HG03460 (cell line): ENCODE data around the gene KIF26B.
"Not testable (repeated sequence)": the region's sequence is repeated elsewhere in the genome, so short reads cannot be mapped to it uniquely, and the experiment has no call there.

Source experiments
- ATAC-seq: cut with Tn5 transposase; IDR thresholded peaks from one replicate; pipeline ENCODE4 v1.9.1; 2021; ENCODE audit not compliant: unreplicated experiment

Gene KIF26B

DNA sequence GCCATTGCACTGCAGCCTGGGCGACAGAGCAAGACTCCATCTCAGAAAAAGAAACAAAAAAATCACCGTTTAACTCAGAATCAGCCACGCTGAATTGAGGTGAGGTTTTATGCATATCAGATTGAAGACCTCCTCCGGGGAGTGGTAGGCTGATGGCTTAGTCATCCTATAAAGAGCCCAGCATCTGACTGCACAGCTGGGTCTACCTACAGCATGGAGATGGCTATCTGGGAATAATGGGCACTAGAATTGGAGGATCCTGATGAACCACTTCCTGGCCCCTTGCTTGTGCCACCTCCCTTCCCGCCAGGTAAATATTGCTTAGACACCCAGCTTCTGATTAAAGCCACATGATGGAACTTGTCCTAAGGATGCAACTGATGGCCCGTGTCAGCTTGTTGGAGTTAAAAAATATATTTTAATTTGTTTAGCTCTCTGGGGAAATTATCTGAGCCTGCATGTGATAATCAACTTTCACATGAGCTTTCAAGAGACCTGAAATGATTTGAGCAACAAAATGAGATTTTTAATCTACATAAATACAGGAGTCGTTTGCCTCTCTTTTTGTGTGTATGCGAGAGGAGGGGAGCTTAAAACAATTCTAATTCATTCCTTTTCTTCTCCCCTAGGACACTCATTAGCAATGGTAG, 157.2 kb downstream of the KIF26B start:
- no peak for ATAC-seq

DNA sequence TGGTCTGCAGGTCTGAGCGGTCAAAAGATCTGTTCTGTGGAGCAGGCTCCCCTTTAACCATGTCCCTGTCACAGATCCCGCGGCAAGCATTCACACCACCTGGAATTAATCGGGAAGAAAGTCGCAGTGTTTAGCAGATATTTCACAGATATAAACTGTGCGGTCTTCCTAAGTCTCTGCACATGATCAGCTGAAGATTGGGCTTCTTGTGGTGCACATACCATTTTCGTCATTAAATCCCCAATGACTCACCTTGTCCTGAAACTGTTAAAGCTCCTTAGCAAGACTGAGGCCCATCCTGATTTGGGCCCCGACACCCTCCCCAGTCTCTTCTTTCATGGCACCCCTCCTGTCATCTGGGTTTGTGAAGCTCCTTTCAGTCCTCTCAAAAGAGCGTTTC, 158.8 kb downstream of the KIF26B start:
- ATAC-seq, result no peak

DNA sequence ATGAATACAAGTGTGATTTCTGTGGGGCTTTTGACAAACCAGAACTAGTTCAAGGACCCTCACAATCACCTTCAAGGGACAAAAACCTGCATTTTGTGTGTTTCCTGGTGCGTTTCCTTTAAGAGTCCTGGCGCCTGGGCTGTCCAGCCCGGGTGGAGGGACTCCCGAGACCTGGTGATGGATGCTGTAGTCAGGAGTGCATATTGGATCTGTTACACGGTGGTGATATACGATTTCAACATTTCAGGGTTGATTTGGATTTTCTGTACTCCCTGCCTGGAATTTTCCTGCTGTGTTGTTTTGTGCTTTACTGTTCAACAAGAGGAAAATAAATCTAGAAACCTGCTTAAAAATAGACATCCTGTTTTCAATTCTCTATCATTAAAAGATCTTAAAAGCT, 162.0 kb downstream of the KIF26B start:
- no peak for ATAC-seq

DNA sequence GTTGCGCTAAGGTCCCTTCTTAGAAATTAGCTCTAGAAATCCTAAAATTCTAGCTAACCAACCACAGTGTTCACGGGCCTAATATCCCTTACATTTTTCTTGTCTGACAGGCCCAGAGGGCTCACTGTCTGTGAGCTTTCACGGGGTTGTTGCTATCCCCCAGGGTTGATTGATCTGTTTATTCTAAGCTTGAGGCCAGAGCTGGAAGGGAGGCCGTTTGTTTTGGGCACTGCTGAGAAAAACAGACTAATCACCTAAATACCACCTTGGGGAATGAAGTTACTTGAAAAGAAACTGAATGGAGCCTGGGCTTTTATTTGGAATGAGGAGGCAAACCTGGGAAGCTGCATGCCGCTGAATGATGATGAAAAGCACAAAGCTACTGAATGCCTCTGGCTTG, 162.4 kb downstream of the KIF26B start:
- no peak for ATAC-seq

DNA sequence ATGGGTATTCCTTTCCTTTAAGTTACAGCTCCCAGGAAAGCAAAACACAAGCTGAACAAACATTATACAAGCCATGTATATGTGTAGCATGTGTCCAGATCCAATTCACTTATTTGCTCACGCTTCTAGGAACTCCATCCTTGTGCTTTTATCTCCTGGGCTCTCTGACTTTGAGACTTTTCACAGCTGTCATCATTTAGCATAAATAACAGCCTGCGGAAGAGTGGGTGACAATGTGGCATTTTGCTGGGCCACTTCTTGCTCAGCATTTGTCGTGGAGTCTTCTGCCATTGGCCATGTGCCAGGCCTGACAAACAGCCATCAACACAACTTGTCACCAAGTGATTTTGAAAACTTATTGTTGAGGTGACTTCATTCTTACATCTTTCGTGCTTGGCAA, 164.3 kb downstream of the KIF26B start:
- ATAC-seq, result no peak

DNA sequence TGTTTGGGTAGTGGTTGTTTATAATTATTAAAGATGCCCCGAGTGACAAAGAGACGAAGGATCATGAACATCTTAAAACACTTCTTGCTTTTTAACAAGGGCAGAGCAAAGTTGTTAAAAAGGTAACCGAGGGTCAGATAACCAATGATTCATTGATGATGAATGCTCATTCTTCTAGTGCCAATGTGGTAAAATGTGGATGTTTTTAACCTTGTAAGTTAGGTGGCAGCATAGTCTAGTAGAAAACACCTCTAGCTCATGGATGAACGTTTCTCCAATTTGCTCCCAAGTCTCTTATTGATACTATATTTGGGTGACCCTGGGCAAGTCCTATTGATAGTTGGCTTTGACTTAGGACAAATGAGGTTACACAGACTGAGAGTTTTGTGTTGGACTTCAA, 167.9 kb downstream of the KIF26B start:
- no peak for ATAC-seq

DNA sequence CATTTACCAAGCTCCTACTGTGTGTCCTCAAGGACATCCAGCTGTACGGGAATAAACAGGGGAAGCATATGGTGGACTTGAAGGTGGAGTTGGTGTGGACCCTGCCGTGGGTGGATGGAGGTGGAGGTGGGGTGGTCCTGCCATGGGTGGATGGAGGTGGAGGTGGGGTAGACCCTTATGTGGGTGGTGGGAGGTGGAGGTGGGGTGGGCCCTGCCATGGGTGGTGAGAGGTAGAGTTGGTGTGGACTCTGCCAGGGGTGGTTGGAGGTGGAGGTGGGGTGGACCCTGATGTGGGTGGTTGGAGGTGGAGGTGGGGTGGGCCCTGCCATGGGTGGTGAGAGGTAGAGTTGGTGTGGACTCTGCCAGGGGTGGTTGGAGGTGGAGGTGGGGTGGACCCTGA, 169.0 kb downstream of the KIF26B start:
- ATAC-seq, result not testable (repeated sequence)

DNA sequence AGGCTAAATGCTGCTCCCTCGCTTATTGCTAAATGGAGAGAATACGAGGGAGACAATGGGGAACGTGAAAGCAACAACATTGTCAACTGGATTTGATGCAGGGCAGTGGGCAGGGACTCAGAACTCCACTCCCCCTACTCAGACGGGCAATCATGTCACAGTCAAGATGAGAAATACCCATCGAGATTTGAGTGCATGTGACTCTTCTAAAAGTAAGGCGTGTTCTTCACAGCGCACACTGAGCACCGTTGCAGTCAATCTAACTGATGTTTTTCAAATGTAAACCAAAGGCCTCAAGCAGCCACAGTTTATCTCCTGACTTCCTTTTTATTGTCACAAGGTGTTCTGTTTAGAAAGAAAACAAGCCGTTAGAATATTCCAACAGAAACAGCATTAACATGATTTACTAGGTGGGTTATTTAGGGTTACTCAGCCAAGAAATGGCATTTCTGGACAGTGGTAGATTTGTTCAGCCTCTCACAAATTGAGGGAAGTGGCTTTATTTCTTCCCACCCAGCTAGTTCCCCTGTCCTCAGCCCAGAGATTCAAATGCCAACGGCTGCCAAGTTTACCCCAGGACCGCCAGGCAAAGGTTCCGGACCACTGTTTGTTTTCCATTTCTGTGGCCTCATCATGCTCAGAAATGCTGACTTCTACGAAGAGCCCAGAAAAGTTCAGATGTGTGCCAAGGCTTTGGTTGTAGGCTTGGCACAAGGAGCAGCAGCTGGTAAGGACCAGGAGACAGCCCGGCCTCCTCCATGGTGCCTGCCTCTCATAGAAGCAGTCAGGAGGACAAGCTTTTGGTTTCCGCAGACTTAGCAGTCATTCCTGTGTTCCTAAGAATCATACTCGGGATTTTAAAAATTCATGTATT, 171.4 kb downstream of the KIF26B start:
- no peak for ATAC-seq

DNA sequence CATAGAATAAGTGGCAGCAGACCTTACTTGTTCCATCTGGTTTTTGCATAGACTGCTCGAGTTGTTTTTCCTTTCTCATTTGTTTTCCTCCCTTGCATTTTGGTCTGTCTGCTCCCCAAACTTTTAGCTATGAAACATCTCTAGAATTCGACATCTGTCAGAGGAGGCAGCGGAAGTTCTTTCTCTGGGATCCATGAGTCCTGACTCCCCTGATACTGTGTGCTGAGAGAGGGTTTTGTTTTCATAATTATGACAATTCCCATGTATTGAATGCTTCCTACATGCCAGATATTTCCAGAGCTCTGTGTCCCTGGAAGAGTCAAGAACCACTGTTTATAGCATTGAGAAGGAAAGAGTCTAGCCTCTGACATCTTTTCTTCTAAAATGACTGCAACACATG, 172.6 kb downstream of the KIF26B start:
- ATAC-seq, result no peak

DNA sequence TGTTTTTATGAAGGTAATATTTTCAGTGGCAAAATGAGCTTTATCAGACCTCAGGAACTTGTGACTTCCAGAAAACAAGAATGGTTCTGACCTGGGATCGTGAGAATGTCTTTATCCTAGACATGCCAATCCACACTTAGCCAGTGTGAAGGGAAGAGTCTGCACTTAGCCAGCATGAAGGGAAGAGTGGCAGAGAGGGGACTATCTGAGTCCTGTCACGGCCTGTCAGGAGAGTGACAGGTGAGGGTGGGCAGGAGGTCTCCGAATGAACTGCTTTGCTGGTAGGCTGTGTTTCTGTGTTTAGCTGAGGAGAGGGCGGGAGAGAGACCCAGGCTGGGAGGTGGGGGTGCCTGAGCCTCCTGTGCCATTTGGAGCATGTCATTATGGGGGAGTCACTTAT, 173.1 kb downstream of the KIF26B start:
- no peak for ATAC-seq

DNA sequence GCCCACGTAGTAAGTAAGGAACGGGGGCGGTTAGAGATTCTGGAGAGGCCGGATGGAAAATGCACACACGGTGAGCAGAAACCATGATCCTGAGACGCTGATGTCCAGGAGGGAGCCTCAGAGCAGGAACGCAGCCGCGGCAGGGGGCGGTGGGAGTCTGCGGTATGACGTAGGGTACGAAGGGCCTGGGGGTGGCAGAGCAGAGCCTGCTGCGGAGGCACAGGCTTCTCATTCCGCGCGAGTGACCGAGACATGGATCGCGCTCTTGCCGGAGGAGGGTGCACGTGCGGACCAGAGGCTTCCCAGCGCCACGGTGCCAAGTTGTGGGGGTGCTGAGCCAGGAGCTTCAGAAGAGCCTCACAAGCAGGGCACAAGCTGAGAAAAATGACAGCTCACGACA, 176.2 kb downstream of the KIF26B start:
- ATAC-seq, result no peak

DNA sequence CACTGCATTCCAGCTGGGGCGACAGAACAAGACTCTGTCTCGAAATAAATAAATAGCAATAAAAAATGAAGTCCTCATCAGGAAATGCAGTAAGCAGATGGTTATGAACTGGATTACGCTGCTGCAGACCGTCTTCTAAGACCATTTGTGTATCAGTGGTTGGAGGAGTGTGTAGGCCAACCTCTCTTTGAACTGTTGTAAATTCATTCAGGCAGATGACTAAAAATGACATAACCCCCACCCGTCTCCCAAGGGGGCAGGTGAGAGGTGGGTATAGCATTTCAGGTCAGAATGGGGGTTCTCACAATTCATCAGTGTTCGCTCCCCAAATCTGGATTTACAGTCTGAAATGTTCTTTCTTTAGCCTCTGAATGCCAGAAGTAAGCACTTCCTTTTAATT, 177.3 kb downstream of the KIF26B start:
- no peak for ATAC-seq

DNA sequence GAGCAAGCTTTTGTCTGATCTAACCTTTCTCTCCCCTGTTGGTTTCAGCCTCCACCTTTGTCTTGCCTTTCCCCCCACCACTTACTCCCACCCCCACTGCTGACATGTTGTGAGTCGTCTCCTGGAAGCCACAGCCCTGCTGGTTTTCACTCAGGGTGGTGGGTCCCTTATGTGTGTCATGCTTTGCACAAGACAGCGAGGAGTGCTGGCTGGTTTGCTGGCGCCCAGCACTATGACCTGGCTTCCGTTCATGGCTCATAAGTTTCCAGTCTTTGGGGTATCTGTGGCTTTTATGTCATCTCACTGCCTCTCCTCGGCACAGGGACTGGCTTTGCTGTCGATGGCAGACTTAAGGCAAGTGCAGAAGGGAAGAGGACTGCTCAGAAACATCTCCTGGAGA, 177.7 kb downstream of the KIF26B start:
- ATAC-seq, result no peak

DNA sequence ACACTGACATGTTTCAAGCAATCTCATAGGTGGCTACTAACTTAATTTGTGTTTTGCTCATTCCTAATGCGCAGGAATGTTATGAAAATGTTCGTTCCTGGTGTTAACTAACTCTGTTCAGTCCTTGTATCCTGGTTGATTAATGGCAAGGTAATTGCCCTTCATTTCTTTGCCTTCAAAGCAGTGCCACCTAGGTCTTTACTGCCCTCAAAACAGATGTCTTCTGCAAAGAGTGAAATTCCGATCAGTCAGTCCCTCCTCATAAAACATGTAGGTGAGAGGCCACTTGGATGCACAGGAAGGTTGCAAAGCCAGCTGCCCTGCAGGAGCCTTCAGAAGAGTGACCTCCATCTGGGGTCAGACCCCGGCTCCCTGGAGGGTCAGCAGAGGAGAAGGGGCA, 179.4 kb downstream of the KIF26B start:
- no peak for ATAC-seq

DNA sequence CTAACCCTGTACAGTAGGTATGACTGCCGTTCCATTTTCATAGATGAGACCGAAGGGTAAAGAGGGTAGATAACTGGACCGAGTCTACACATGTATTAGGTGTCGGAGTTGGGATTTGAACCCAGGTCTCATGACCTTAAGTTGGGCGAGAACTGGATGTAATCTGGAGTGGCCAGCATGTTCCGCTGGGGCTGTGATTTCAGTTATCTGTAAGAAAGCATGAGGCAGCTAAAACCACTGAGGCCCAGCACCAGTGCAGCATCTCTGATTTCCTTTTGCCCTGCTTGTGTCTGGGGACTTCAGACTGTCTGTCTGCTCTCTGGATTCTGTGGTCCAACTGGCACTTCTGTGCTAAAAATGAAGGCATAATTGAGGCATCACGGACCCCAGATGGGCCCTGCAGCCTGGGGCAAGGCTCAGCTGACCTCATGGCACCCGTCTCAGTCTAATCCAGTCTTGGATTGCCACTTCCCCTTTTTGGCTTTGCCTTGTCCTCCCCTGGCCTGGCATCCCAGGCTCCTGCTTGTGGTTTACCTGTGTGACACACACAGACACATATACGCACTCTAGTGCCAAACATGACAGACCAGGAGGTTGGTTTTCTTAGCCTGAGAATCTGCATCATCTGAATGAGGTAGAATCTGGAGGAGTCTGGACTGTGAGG, 180.2 kb downstream of the KIF26B start:
- ATAC-seq, result no peak

DNA sequence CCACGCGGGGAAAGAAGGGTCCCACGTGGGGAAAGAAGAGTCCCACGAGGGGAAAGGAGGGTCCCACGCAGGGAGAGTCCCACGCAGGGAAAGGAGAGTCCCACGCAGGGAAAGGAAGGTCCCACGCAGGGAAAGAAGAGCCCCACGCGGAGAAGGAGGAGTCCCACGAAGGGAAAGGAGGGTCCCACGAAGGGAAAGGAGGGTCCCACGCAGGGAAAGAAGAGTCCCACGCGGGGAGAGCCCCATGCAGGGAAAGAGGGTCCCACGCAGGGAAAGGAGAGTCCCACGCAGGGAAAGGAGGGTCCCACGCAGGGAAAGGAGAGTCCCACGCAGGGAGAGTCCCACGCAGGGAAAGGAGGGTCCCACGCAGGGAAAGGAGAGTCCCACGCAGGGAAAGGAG, 180.9 kb downstream of the KIF26B start:
- ATAC-seq, result not testable (repeated sequence)

DNA sequence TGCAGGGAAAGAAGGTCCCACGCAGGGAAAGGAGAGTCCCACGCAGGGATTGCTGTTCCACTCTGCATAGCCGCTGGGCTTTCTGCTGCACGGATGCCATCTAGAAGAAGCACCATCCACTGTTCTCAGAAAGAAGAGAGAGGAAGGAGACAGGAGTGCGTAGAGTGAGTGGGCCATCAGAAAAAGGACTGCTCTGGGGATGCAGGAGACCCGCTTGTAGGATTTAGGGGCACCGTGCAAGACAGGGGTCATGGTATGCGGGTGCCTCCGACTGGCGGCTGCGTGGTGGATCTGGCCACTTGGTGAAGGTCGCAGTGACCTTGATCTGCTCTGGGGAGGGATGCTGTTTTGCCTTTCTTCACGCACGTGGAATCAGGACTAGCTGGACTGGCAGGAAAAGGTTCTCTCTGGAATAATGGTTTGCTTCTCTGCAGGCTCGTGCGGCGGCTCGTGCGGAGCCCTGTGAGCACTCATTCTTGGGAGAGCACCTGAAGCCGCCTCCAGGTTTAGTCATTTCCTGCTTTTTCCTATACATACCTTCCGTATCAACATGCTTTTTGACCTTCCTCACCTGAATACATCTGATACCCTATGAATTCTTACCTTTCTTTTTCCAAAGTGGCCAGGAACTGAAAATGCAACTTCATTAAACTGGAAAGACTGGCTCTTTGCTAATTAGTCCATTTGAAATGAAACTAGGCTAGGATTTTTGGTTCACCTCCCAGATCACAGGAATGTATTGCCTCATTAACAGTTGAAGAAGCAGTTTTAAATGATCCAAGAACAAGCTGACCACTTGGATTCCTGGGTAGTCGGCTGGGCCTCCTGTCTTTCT, 181.6 kb downstream of the KIF26B start:
- ATAC-seq, result no peak

DNA sequence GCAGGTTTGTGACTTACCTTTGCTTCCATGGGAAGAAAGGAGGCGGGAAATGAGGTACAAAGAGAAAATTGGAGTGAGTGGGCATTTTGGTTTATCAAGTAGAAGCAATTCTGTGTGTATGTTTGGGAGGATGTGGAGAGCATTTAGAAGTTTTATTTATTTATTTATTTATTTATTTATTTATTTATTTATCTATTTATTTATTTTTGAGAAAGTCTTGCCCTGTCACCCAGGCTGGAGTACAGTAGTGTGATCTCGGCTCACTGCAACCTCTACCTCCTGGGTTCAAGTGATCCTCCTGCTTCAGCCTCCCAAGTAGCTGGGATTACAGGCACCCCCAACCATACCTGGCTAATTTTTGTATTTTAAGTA, 182.2 kb downstream of the KIF26B start:
- ATAC-seq, result not testable (repeated sequence)

DNA sequence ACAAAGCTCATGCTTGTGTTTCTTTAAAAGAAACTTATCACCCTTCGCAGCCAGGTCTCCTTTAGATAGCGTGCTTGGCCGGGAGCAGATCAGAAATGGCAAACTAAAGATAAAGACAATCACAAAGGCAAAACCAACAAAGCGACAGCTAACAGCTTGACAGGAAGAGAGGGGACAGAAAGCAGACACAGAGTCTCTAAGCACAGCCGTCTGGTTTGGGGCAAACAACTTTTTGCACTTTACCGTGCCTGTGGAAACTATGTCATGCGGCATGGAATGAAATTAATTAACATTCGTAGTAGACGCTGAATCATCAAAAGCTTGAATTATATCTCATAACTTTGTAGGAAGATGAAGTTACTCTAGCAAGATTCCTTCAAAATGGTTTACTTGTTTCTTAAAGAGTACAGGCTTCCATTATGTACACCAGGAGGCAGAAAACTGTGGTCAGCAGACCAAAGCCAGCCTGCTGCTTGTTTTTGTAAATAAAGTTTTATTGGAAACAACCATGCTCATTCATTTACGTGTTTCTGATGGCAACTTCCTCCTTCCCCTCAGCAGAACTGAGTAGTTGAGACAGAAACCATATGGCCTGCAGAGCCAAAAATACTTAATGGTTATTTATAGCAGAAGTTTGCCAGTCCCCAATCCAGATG, 183.2 kb downstream of the KIF26B start:
- no peak for ATAC-seq

DNA sequence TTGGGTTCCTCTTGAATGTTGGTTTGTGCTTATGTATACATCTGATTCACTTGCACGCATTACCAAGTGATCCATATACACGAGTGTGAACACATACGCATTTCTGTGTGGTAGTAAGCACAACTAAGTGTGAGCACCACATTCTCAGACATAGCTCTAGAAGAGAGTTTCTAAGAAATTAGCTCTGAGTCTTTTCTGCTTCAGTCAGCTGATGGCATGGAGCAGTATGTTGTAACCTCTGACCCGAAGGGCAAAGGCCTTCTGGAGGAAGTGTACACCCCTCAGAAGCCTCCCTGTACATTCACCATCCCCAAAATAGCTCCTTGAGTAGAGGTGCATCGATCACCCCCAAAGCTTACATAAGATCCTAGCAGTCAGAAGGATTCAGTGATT, 183.7 kb downstream of the KIF26B start:
- ATAC-seq, result no peak

DNA sequence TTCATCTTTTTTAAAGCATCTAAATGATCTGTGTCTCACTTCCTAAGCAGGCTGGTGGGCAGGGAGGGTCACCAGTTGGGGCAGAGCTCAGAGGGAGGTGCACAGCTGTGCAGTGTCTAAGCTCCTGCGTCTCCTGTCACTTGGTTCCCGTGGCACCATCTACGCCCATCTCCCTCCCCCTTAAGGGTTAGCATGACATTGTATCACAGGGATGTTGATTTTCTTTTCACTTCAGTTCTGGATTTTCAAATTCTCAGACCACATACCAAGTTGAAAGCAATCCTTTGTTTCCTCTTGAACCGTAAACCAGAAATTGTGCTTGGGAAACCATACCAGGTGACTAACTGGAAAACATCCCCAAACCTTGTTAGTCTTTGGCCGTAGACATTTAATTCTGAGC, 187.0 kb downstream of the KIF26B start:
- ATAC-seq, result no peak
